Measurements from ENCODE around the gene OR6B1. TPM values are rescaled to one million over a fixed set of nuclear protein-coding genes. Genes with fewer than 3 reads are reported as not detected.

Gene OR6B1
- total RNA-seq, 1 donor from 2014 or later = not detected

DNA sequence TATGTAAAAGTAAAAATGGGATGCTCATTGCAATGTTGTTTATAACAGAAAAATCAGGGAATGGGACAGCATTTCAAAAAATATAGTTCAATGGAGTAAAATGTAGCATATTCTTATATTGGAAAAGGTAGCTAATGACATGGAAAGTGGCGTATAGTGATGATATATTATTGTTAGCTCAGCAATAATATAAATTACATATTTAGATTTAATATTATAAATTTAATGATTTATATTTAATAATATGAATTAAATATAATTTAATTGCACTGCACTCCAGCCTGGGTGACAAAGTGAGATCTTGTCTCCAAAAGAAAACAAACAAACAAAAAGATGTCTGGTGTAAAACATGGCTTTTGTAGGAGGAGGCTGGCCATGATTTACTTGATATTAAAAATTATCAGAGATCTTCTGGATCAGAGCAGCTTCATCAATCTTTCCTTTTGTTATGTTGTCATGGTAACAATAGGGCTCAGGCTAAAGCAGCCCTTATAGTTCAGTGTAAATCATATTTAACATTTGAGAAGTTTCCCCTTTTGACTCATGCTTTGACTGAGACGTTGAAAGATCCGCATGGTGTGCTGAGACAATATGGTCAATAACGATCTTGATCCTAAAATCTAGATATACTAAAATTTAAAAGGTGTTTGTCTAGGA is 23.2 kb downstream of the OR6B1 start:
- H3K9me3 Mint-ChIP-seq (ENCODE audit: unreplicated experiment) = no peaks in the 10 kb centered on the region
- no peaks in the 10 kb centered on the region for H3K36me3 Mint-ChIP-seq (ENCODE audit: low read depth, unreplicated experiment)
- TF ChIP-seq, protein P1, sequence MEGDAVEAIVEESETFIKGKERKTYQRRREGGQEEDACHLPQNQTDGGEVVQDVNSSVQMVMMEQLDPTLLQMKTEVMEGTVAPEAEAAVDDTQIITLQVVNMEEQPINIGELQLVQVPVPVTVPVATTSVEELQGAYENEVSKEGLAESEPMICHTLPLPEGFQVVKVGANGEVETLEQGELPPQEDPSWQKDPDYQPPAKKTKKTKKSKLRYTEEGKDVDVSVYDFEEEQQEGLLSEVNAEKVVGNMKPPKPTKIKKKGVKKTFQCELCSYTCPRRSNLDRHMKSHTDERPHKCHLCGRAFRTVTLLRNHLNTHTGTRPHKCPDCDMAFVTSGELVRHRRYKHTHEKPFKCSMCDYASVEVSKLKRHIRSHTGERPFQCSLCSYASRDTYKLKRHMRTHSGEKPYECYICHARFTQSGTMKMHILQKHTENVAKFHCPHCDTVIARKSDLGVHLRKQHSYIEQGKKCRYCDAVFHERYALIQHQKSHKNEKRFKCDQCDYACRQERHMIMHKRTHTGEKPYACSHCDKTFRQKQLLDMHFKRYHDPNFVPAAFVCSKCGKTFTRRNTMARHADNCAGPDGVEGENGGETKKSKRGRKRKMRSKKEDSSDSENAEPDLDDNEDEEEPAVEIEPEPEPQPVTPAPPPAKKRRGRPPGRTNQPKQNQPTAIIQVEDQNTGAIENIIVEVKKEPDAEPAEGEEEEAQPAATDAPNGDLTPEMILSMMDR (IDR thresholded peaks at IDR 0.05; ENCODE audit: unreplicated experiment) = no peak
- no peak for DNase-seq (ENCODE audit: low spot score)
- H3K27ac Mint-ChIP-seq (ENCODE audit: unreplicated experiment) = peak overlapping the region; percentile 61
- peaks cover 14% of the 10 kb centered on the region for H3K4me1 Mint-ChIP-seq (ENCODE audit: unreplicated experiment)
- no peak overlapping the region for H3K4me3 Mint-ChIP-seq (ENCODE audit: unreplicated experiment)
- peaks cover 2% of the 10 kb centered on the region for H3K27me3 Mint-ChIP-seq (ENCODE audit: unreplicated experiment)

DNA sequence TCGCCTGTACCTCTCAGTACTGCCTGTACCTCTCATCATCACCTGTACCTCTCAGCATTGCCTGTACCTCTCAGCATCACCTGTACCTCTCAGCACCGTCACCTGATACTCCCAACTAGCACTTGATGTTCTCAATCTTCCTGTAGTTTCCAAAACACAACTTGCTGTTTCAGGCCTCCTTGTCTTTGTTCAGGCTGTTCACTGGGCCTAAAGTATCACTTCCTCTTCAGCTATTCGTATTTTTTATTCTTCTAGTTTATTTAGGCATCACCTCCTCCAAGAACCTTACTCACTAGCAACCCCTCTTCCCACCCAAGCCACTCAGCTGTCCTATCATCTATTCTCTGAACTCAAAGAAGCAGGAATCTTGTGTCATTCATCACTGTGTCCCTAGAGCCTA is 24.1 kb downstream of the OR6B1 start:
- no peak overlapping the region for H3K4me3 Mint-ChIP-seq (ENCODE audit: unreplicated experiment)
- no peak overlapping the region for H3K27ac Mint-ChIP-seq (ENCODE audit: unreplicated experiment)
- H3K9me3 Mint-ChIP-seq (ENCODE audit: unreplicated experiment) = no peaks in the 10 kb centered on the region
- TF ChIP-seq, protein P1 (IDR thresholded peaks at IDR 0.05; ENCODE audit: unreplicated experiment) = no peak
- H3K4me1 Mint-ChIP-seq (ENCODE audit: unreplicated experiment) = peaks cover 14% of the 10 kb centered on the region
- no peaks in the 10 kb centered on the region for H3K36me3 Mint-ChIP-seq (ENCODE audit: low read depth, unreplicated experiment)
- no peak for DNase-seq (ENCODE audit: low spot score)
- no peaks in the 10 kb centered on the region for H3K27me3 Mint-ChIP-seq (ENCODE audit: unreplicated experiment)

DNA sequence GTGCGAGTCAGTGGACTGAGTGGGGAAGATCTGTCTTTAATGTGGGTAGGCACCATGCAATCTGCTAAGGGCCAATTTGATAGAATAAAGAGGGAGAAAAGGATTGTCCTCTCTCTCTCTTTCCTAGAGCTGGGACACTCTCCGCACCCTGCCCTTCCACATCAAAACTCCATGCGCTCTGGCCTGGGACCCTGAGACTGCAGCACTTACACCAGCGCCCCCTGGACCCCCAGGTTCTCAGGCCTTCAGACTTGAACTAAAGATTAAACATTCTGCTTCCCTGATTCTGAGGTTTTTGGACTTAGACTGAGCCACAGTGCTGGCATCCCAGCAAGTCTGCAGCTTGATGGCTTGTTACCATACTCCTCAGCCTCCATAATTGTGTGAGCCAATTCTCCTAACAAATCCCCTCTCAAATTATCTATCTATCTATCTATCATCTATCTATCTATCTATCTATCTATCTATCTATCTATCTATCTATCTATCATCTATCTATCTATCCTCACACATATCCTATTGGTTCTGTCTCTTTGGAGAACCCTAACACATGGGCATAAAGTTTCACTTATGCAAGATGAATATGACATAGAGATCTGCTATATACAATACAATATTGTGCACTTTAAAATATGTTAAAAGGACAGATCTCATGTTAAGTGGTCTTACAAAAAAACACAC is 26.2 kb downstream of the OR6B1 start:
- Mint-ChIP-seq H3K4me3 (ENCODE audit: unreplicated experiment) (no peak overlapping the region), H3K27ac (ENCODE audit: unreplicated experiment) (no peak overlapping the region), H3K4me1 (ENCODE audit: unreplicated experiment) (peaks cover 10% of the 10 kb centered on the region), H3K27me3 (ENCODE audit: unreplicated experiment) (no peaks in the 10 kb centered on the region), H3K36me3 (ENCODE audit: low read depth, unreplicated experiment) (no peaks in the 10 kb centered on the region), H3K9me3 (ENCODE audit: unreplicated experiment) (no peaks in the 10 kb centered on the region)
- no peak for DNase-seq (ENCODE audit: low spot score)
- TF ChIP-seq, protein P1 (IDR thresholded peaks at IDR 0.05; ENCODE audit: unreplicated experiment) = no peak

DNA sequence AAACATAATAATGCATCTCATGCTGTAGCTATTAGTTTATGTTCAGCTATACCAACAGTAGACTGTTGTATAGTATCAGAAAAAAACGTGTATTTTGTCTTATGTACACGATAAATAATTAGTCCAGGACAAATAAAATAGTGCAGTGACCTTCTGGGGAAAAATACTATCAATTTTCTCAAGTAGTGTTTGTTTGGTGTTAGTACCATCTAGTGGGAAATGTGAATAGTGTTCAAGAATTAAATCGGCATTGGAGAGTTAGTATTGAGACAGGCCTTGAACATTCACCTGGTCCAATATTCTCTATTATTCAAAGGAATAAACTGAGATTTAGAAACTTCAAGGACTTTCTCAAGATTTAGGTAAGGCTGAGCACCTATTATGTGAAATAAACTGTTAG is 26.9 kb downstream of the OR6B1 start:
- TF ChIP-seq, protein P1 (IDR thresholded peaks at IDR 0.05; ENCODE audit: unreplicated experiment) = no peak
- Mint-ChIP-seq H3K27me3 (ENCODE audit: unreplicated experiment) (no peaks in the 10 kb centered on the region), H3K4me3 (ENCODE audit: unreplicated experiment) (no peak overlapping the region), H3K4me1 (ENCODE audit: unreplicated experiment) (peaks cover 5% of the 10 kb centered on the region), H3K9me3 (ENCODE audit: unreplicated experiment) (no peaks in the 10 kb centered on the region), H3K36me3 (ENCODE audit: low read depth, unreplicated experiment) (no peaks in the 10 kb centered on the region), H3K27ac (ENCODE audit: unreplicated experiment) (no peak overlapping the region)
- no peak for DNase-seq (ENCODE audit: low spot score)

DNA sequence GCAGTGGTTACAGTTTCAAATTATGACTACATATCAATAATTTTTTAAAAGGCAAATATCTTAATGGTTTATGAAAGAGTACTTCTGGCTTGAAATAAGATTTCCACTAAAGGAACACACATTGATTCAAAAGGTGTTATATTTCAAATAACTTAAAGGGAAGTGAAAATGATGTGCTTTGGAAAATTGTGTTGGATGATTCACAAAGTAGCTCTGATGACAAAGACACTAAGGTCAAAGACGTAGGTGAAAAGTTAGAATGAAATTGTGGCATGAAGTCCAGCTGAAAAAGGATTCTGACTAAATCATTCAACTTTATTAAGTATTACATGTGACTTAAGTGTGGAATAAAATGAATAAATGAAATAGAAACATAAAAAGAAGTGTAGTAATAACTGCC is 27.9 kb downstream of the OR6B1 start:
- H3K27ac Mint-ChIP-seq (ENCODE audit: unreplicated experiment) = no peak overlapping the region
- H3K9me3 Mint-ChIP-seq (ENCODE audit: unreplicated experiment) = no peaks in the 10 kb centered on the region
- TF ChIP-seq, protein P1 (IDR thresholded peaks at IDR 0.05; ENCODE audit: unreplicated experiment) = no peak
- peaks cover 2% of the 10 kb centered on the region for H3K4me1 Mint-ChIP-seq (ENCODE audit: unreplicated experiment)
- no peaks in the 10 kb centered on the region for H3K27me3 Mint-ChIP-seq (ENCODE audit: unreplicated experiment)
- DNase-seq (ENCODE audit: low spot score) = no peak
- H3K4me3 Mint-ChIP-seq (ENCODE audit: unreplicated experiment) = no peak overlapping the region
- no peaks in the 10 kb centered on the region for H3K36me3 Mint-ChIP-seq (ENCODE audit: low read depth, unreplicated experiment)

All from endothelial cell (in vitro differentiated cells).